ENCODE data around the gene SEBOX. TPM values are rescaled to one million over a fixed set of nuclear protein-coding genes. Genes with fewer than 3 reads are reported as not detected.
A peak's percentile ranks its signal among the peaks of the same experiment; 100 is the strongest.
"Not testable (repeated sequence)": the region's sequence is repeated elsewhere in the genome, so short reads cannot be mapped to it uniquely, and the experiment has no call there.

SEBOX gene
- polyA plus RNA-seq, 3 donors = not detected

DNA sequence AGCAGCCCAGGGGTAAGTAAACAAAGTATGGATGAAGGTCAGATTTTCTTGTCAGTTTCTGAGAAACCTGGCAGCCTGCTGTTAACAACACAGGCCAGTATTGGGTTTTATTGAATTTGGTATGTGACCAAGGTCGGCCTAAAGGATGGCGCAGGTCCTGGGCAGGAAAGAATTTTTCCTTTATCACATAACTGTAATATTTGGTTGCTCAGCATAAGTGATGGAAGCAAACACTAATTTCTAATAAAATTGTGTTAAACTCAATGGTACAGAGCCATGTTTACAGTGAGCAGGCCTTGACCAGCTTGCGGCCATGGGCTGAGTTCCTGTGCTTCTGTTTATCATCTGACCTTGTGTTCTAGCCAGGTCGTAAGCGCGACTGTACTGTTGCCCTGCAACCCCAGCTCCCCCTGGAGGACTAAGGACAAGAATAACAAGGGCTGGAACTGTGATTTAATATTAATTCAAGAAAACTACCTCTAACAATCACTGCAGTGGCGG, 18.2 kb downstream of the SEBOX start:
- WGBS, 3 donors = 22 to 71% (median 56%) methylated on average over 7 of the region's 7 CpGs
- H3K27ac ChIP-seq (ENCODE audit: low read depth, low read length) = no peak overlapping the region

DNA sequence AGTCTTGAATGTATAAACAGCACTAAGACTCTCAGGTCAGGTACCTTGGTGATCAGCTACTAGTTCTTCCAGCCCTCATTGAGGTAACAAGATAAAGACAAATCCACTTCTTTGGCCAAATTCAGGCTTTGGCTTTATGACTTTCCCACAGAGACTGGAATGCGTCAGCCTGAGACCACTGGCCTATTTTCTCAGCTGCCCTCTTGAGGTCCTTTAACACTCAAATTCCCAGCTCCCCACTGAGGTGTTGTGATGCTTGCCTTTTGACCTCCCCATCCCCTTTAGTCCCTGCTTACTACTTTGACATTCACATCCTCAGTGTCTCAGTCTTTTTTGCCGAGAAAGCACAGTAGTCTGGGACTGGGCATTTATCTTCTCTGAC, 18.8 kb downstream of the SEBOX start:
- 19 to 87% (median 83%) methylated on average over 2 of the region's 2 CpGs for WGBS, 3 donors
- H3K27ac ChIP-seq (ENCODE audit: low read depth, low read length) = no peak overlapping the region

DNA sequence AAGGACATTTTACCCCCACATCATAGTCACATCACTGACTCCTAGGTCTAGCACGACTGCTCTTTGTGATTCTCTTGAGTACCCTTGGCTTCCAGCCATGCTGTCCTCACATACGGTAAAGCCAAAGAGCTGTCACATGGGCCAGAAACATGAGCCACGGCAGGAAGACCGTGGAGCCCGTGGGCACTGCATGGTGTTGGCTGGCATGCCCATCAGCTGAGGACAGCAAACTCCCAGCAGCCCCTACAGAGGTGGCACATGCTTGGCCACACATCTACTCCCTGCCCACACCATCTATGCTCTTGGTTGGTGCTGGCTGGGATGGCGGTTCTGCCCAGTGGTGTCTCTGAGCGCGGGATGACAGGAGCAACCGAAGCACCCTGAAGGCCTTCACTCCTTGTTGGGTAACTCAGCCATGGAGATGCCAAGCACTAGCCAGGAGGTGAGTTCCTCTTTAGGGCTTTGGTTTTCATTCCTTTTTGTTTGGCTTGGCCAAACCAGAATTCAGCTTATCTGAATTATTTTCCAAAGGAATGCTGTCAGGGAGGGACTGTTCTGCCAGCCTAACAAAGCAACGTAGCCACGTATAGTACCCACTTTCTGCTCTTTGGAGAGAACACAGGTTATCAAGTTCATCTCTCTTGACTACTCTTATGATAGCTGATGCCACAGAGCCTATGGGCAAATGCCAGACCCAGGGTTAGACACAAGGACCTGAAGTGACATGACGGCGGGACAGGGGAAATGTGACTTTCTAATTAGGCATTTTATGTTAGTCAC, 19.4 kb downstream of the SEBOX start:
- WGBS, 3 donors = 28 to 73% (median 67%) methylated on average over 13 of the region's 13 CpGs
- no peak overlapping the region for H3K27ac ChIP-seq (ENCODE audit: low read depth, low read length)

DNA sequence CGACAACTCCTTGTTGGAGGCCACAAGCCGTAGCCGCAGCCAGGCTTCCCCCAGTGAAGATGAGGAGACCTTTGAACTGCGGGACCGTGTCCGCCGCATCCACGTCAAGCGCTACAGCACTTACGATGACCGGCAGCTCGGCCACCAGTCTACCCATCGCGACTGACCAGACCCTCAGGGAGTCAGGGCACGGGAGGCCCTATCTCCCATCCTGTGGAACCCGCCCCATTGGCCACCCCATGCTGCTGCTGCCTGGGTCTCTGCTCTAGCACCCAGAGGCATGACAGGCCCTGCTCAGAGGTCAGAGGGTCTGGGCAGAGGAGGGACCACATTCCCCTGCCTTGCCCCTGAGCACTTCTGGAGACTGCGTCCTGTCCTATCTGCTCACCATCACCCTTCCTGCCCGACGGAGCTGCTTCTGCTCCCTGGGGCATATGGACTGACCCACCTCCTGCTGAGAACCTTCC, 20.5 kb downstream of the SEBOX start:
- H3K27ac ChIP-seq (ENCODE audit: low read depth, low read length) = no peak overlapping the region
- WGBS, 3 donors = 85 to 92% (median 91%) methylated on average over 19 of the region's 19 CpGs

DNA sequence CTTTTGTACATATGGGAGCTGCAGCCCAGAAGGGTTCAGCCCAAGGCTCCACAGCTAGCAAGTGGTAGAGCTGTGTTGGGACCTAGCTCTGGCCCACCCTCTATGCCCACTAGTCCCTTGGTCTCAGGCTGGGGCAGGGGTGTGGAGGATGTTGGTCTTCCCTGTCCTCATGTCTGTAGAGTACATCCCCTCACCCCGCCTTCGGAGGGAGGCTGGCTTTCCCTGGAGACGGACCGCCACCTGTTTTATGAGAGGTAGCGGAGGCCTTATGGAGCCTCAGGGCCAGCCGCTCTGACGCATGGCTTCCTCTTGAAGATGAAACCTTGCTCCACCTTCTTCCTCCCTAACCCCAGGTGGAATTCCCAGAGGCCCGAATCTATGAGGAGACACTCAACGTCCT, 21.0 kb downstream of the SEBOX start:
- WGBS, 3 donors = 82 to 93% (median 86%) methylated on average over 9 of the region's 9 CpGs
- no peak overlapping the region for H3K27ac ChIP-seq (ENCODE audit: low read depth, low read length)

DNA sequence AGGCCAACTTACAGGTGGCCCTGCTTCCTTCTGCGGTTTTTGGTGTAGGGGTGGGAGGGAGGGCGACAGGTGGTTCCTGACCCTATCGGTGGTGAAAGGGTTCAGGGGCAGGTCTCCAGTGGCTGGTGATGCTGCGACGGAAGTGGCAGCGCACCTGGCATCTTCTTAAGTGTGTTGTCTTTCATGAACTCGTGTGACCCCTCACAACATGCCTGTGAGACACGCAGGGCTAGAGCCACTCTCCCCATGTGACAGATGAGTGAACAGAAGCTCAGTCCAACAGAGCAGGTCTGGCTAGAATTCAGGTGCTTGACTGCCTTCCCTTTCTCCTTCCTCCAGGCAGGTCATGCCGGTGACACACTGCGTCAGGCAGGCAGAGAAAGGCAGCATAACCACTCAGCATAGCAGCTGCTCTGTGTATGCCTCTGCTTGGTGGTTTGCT, 21.5 kb downstream of the SEBOX start:
- WGBS, 3 donors = 76 to 80% (median 79%) methylated on average over 10 of the region's 10 CpGs
- H3K27ac ChIP-seq (ENCODE audit: low read depth, low read length) = no peak overlapping the region

DNA sequence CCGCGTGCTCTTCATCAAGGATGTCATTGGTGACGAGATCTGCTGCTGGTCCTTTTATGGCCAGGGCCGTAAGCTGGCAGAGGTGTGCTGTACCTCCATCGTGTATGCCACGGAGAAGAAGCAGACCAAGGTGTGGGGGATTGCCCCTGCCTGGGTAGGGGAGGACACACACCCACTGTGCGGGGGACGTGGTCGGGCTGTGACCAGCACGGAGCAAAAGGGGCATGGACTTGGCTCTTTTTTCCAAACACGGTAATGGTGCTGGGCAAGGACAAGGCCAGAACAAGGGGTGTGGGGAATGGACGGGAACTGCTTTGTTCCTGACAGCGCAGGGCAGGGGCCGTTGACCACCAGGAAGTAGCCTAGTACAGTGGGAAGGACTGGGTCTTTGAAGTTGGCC, 22.7 kb downstream of the SEBOX start:
- H3K27ac ChIP-seq (ENCODE audit: low read depth, low read length) = no peak overlapping the region
- WGBS, 3 donors = 89 to 93% (median 92%) methylated on average over 14 of the region's 14 CpGs

DNA sequence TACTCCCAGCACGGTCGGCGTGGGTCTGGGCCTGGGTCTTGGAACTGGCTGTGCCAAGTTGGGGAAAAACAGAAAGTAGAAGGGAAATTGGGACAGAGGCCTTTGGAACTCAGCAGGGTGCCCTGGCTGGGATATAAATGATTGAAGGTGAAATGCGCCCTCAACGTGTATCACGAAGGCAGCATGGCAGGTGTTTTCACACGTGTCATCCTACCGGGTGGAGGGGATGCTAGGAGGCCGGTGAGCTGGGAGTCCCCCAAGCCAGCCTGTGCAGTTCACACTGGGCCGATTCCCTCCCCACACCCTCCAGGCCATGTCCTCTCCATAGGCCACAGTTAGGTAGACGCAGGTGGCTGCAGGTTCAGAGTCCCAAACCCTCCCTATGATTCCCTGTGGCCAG, 23.5 kb downstream of the SEBOX start:
- no peak overlapping the region for H3K27ac ChIP-seq (ENCODE audit: low read depth, low read length)
- 85 to 91% (median 88%) methylated on average over 11 of the region's 11 CpGs for WGBS, 3 donors

DNA sequence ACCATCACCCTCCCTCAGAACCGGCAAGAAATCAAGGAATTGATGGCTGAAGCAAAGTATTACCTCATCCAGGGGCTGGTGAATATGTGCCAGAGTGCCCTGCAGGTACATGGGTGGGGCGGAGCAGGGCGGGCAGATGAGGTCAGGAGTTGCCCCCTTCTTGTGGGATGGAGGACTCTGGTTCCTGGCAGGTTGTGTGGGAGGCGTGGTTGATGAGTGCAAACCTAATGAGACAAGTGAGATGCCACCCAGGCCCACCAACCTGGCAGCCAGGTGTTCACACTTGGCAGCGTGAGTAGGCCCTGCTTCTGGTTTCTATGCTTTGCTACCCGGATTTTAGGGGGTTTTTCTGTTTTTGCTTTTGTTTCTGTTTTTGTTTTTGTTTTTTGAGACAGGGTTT, 24.6 kb downstream of the SEBOX start:
- WGBS, 3 donors = 88 to 93% (median 93%) methylated on average over 6 of the region's 6 CpGs
- H3K27ac ChIP-seq (ENCODE audit: low read depth, low read length) = no peak overlapping the region

DNA sequence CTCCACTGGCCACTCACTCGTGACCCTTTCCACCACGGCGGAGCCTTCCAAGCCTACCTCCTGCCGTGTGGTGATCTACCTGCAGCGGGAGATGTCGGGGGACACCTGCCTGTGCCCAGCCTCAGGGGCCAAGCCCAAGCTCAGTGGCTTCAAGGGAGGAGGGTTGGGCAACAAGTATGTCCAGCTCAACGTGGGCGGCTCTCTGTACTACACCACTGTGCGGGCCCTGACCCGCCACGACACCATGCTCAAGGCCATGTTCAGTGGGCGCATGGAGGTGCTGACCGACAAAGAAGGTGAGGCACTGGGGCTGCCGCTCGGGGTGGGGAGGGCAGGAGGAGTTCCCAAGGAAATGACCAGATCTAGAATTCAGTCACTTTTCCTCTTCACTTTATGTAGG, 25.6 kb downstream of the SEBOX start:
- H3K27ac ChIP-seq (ENCODE audit: low read depth, low read length) = no peak overlapping the region

DNA sequence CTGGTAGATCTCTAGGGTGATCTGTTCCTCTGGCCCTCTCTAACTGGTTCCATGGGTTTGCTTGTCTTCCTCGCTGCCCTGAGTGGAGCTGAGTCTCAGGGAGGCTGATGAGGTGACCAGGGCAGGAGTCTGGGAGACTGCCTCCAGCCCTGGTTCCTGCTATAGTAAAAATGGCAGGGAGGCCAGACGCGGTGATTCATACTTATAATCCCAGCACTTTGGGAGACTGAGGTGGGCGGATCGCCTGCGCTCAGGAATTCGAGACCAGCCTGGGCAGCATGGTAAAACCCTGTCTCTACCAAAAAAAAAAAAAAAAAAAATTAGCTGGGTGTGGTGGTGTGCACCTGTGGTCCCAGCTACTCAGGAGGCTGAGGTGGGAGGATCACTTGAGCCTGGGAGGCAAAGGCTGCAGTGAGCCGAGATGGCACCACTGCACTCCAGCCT, 26.2 kb downstream of the SEBOX start:
- 71 to 93% (median 85%) methylated on average over 8 of the region's 8 CpGs for WGBS, 3 donors
- not testable (repeated sequence) for H3K27ac ChIP-seq (ENCODE audit: low read depth, low read length)

More for the DNA sequence above, 25.6 kb downstream of the SEBOX start:
- WGBS, 3 donors = 90 to 95% (median 94%) methylated on average over 15 of the region's 15 CpGs

DNA sequence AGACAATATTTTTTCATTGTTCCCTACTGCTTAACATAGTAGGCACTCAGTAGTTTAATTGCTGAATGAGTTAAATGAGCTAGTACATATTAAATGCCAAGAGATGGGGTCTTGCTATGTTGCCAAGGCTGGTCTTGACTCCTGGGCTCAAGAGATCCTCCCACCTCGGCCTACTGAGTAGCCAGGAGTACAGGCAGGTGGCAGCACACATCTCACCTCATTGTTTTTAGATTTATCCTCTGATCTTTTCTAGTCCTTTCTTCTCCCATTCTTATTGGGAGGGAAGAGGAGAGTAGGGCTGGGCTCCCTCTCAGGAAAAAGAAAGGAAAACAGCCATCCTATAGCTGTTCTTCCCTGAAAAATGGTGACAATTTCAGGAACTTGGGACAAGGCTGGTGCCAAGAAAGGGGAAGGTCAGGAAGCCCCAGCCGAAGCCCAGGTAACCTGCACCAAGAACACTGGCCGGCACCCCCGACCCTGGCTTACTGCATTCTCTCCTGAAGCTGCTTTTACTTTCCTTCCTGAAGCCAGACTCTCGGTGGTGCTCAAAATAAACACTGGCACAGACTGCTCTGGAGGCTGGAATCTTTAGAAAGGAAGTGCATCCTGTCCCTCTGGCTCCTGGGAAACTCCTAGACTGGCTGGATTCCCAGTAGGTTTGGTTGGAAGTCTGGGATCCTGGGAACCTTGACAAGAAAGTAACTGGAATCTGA, 26.8 kb downstream of the SEBOX start:
- no peak overlapping the region for H3K27ac ChIP-seq (ENCODE audit: low read depth, low read length)
- 61 to 66% (median 62%) methylated on average over 5 of the region's 5 CpGs for WGBS, 3 donors

DNA sequence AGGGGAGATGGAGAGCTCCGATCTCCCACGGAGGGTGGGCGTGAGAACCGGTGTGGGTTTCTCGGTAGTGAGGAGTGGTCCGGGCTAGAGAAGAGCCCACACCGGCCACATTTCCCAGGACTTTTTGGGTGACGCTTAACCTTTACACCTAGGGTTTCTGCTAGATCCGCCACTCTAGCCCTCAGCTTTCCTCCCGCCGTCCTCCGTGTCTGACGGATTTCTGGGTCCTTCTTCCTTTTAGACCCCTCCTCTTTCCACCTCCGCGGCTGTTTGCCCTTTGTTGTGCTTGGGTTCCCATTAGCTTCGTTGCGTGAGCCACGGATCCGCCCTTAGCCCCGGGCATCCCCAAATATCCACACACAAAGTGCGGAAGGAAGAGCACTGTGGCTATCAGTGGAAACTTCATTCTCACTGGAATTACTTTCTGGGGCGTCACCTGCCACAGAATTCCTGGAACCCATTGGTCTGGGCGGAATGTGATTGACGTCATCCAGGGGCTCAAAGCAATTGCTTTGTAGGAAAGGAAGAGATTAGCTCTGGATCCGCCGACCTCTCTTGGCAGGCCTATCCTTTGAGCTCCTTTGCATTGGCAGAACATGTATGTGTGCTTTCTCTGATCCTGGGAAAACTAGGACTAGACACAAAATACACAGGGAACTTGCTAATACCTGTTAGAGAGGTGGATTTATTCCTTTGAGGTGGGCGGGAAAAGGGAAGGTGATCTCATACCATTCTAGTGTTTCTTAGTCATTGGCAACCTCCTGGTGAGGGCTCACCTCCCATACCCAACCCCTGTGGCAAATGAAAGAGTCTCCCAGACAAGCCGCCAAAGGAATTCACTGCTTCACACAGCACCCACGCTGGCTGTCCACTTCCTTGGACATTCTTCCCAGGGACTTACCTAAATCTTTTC, 28.8 kb downstream of the SEBOX start:
- H3K27ac ChIP-seq (ENCODE audit: low read depth, low read length) = peak overlapping the region; percentile 83
- WGBS, 3 donors = 2 to 7% (median 5%) methylated on average over 29 of the region's 29 CpGs

DNA sequence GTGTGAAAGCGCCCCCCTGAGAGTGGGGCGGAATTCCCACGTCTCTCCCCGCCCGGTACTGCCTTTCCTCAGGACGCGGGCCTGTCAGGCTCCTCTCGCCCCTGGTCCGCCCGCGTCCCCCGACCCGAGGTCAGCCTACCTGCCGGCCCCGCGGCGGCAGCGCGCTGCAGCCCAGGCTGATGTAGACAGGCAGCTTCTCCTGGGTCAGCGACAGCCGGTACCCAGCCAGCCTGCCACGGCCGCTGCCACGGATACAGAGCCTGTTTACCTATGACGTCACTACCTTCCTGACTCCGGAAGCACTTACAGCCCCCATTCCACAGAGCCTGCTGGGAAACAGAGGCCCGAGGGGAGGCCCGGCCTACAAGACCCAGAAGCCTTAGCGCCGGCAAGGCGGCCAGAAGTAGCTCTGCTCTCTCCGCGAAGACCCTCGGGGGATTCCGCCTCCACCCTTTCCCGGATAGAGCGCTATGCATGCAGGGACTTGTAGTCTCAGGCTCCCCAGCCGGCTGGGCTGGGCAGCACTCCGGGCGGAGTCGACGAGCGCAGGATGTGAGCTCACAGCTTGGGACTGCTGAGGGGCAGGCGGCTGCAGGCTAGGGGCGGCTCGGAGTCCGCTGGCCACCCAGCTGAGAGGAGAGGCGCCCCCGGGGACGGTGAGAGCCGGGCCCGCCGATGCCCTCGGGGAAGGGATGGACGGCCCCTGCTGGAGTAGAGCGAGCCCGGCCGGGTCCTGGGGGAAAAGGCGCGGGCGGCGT, 29.6 kb downstream of the SEBOX start, which contains the start of the genes IFT20 and TNFAIP1:
Gene IFT20, minus strand, starts transcription at position 272 of the 758 bp plus-strand sequence. CDS start 3,487 bp downstream, outside the sequence.
Gene TNFAIP1, plus strand, starts transcription at position 561 of the 758 bp plus-strand sequence. CDS start 3,761 bp downstream, outside the sequence.
- 0 to 1% (median 1%) methylated on average over 62 of the region's 62 CpGs for WGBS, 3 donors
- peak within 1 kb of the TSS; percentile 83 for H3K27ac ChIP-seq (ENCODE audit: low read depth, low read length)

DNA sequence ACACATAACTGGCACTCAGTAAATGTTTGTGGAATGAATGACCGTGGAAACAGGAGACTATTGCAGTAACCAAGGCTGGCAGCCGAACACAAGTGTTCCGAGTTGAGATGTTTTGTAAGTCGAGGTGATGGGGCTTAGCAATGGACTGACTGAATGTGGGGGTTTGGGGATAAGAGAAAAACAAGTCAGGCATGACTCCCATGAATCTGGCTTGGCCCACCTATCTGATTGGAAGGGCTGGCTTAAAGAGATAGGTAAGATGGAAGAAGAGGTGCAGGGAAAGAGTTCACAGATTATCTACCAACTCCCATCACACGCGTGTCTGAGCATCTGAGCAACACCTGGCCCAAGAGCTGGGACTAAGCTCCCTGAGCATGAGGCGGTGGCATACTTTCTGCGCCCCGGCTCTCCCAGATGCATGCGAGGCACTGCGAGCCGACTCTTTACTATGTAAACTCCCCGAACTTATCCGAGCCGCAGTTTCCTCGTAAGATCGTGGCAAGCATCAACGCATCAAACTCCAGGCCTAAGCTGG, 30.3 kb downstream of the SEBOX start:
- 5 to 10% (median 8%) methylated on average over 18 of the region's 18 CpGs for WGBS, 3 donors
- H3K27ac ChIP-seq (ENCODE audit: low read depth, low read length) = peak overlapping the region; percentile 33

DNA sequence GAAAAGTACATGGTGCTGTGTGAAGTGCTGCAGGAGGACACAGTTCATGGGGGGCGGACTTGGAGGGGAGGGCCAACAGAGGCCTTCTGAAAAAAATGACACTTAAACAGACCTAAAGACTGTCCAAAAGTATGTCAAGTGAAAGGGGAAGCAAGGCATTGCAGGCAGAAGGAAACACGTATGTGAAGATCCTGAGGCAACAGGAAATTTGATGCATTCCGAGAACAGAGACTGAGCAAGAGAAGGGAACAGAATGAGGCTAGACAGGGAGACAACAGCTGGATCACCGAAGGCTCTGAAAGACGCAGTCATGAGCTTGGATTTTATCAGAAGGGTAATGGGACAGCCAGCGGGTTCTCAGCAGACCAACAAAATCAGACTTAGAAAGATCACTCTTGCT, 30.8 kb downstream of the SEBOX start:
- no peak overlapping the region for H3K27ac ChIP-seq (ENCODE audit: low read depth, low read length)
- 20 to 44% (median 44%) methylated on average over 6 of the region's 6 CpGs for WGBS, 3 donors

DNA sequence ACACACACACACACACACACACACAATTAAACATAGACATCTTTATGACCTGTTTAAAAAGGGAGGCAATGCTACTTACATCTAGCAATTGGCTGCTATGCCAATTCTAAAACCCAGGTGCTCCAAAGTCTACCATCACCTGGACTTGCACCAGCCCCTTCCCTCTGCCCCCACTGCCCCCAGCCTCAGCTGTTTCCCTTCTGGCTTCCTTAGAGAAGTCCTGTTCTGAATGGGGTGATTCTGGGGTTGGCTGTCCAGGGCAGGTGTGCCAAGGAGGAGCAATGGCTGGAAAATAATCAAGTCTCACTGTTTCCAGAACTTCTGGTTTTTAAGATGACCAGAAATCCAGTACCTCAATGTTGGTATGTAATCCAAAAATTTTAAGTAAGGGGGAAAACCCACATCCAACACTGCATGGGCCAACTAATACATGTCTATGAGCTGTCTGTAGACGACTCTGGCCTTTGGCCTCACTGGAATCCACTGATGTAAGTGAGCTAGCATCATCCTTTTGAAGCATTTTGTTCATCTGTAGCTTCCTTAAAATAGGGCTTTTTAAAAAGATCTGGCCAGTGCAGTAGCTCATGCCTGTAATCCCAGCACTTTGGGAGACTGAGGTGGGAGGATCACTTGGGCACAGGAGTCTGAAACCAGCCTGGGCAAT, 31.8 kb downstream of the SEBOX start:
- whole genome bisulfite sequencing, 3 donors = 41 to 84% (median 63%) methylated on average over 1 of the region's 1 CpG
- H3K27ac ChIP-seq (ENCODE audit: low read depth, low read length) = no peak overlapping the region

Measured in adipose tissue (tissue), 3 donors.